ENCODE results near the gene ASPSCR1. TPM values are rescaled to one million over a fixed set of nuclear protein-coding genes. Genes with fewer than 3 reads are reported as not detected.

The ASPSCR1 gene
- total and polyA plus RNA-seq, 2 of the 4 experiments (the other 2 are of a cell fraction), result 7.2 to 17.2 TPM

GRCh38 chr17:82023447-82024241 is 46.2 kb downstream of the ASPSCR1 start:
- ATAC-seq (ENCODE audit: low read depth) (peak; percentile 6), DNase-seq (peak; percentile 8)
- Histone ChIP-seq H2AK5ac (ENCODE audit: low read depth, low read length) (peak overlapping the region; percentile 60; the same call in 1 of the 2 replicates), H3K14ac (replicated peaks; ENCODE audit: low read depth, low read length) (no peak overlapping the region), H3K56ac (ENCODE audit: extremely low read depth, insufficient read depth, low read length) (peak overlapping the region; percentile 59; the same call in 1 of the 2 replicates), H2AK9ac (replicated peaks; ENCODE audit: low read depth, low read length, poor library complexity) (peak overlapping the region; percentile 90), H3K4me2 (ENCODE audit: low read depth, low read length) (peak overlapping the region; percentile 99), H4K91ac (ENCODE audit: insufficient read depth, low read depth, low read length) (no peak overlapping the region), H3K18ac (ENCODE audit: low read depth, low read length) (no peak overlapping the region), H3K9me3 (ENCODE audit: control insufficient read depth, insufficient read depth, low read length) (no peaks in the 10 kb centered on the region), H2BK5ac (ENCODE audit: low read depth, low read length, poor library complexity, severe bottlenecking) (no peak overlapping the region), H2AFZ (replicated peaks; ENCODE audit: low read length, poor library complexity) (peak overlapping the region; percentile 91), H4K5ac (ENCODE audit: low read depth, low read length) (no peak overlapping the region), H3K27me3 (ENCODE audit: control insufficient read depth, insufficient read depth, low read length) (no peaks in the 10 kb centered on the region), H3K9me1 (ENCODE audit: insufficient read depth, low read length) (no peaks in the 10 kb centered on the region), H3K36me3 (ENCODE audit: control insufficient read depth, insufficient read depth, low read length) (peaks cover 4% of the 10 kb centered on the region), H3K4me3 (ENCODE audit: insufficient read depth, low read depth, low read length) (peak overlapping the region; percentile 75), H3K27ac (ENCODE audit: insufficient read depth, low read length) (peak overlapping the region; percentile 47; the same call in 1 of the 2 replicates), H4K20me1 (ENCODE audit: insufficient read depth, low read length) (peaks cover 24% of the 10 kb centered on the region), H2BK20ac (ENCODE audit: low read depth, low read length) (no peak overlapping the region), H2BK120ac (ENCODE audit: low read depth, low read length) (no peak overlapping the region), H3K4me1 (ENCODE audit: control insufficient read depth, insufficient read depth, low read length) (peaks cover 13% of the 10 kb centered on the region), H2BK15ac (ENCODE audit: low read depth, low read length) (no peak overlapping the region), H4K8ac (ENCODE audit: low read depth in 2 of 2, low read length in 2 of 2) (peak overlapping the region; percentile 57 to 78; a peak in 2 of 4 replicates), H3K4ac (ENCODE audit: low read depth, low read length) (peak overlapping the region; percentile 64), H3K9ac (ENCODE audit: low read depth, low read length) (peak overlapping the region; percentile 81), H3K23ac (ENCODE audit: low read depth, low read length) (0 out of 2 replicates have a peak overlapping the region, but pooled peaks have one; percentile 70), H3K79me1 (ENCODE audit: low read depth in 1 of 2, low read length in 2 of 2) (peaks cover 12 to 46% of the 10 kb centered on the region in 2 experiments)
- in situ Hi-C loops (cut with MboI; ENCODE audit: low sequenced_read_pairs) (no loop called here), dilution Hi-C loops (cut with HindIII; ENCODE audit: low sequenced_read_pairs, unreplicated experiment) (no loop called here), intact Hi-C loops (cut with micrococcal nuclease) (loop anchor here (2.0 kb wide), 1 partner anchor 151 kb away; no protein-coding TSS in a partner anchor)
- ChIA-PET CTCF (interaction anchor here (1.0 to 1.3 kb wide), 2 partner anchors 14 to 64 kb away, joined by 3 to 11 read pairs; partner anchors contain the start of gene DCXR), POLR2A (ENCODE audit: unreplicated experiment) (no interaction called here)
- TF ChIP-seq USF2 (IDR thresholded peaks at IDR 0.05; ENCODE audit: low read depth, low read length), result no peak
- TF ChIP-seq CHD1 (IDR thresholded peaks at IDR 0.05; ENCODE audit: low read depth, low read length), result no peak
- no peak for TF ChIP-seq NFE2L2 (IDR thresholded peaks at IDR 0.05; ENCODE audit: low read depth, low read length)
- TF ChIP-seq BHLHE40 (IDR thresholded peaks at IDR 0.05; ENCODE audit: low read depth, low read length), result no peak
- TF ChIP-seq RCOR1 (IDR thresholded peaks at IDR 0.05; ENCODE audit: insufficient replicate concordance, low read length), result no peak
- no peak for TF ChIP-seq FOS (IDR thresholded peaks at IDR 0.05; ENCODE audit: low read depth, low read length)
- TF ChIP-seq CEBPB (IDR thresholded peaks at IDR 0.05; ENCODE audit: low read depth, low read length), result no peak
- TF ChIP-seq CTCF (conservative IDR thresholded peaks at IDR 0.05; ENCODE audit: low read depth, low read length), result no peak
- TF ChIP-seq RFX5 (IDR thresholded peaks at IDR 0.05; ENCODE audit: low read depth, low read length), result no peak
- TF ChIP-seq MAZ (IDR thresholded peaks at IDR 0.05; ENCODE audit: borderline replicate concordance, low read depth, low read length), result no peak
- no peak for TF ChIP-seq MAFK (IDR thresholded peaks at IDR 0.05; ENCODE audit: low read depth, low read length)
- no peak for TF ChIP-seq POLR2A (IDR thresholded peaks at IDR 0.05; ENCODE audit: low read depth, low read length)
- TF ChIP-seq RAD21 (IDR thresholded peaks at IDR 0.05; ENCODE audit: low read length), result no peak
- no peak for TF ChIP-seq ELK1 (IDR thresholded peaks at IDR 0.05; ENCODE audit: borderline replicate concordance, low read depth, low read length)
- WGBS, 2 experiments (ENCODE audit: extremely low coverage in 2 of 2, insufficient read length in 1 of 2), result 11% methylated on average over 32 of the region's 55 CpGs; no CpG with 5 or more reads in 1 of the 2 experiments
- BruUV-seq (replicated peaks), result no TSS peak
